SK-N-SH (cell line): Measurements from ENCODE around the gene C10orf143. TPM values are rescaled to one million over a fixed set of nuclear protein-coding genes. Genes with fewer than 3 reads are reported as not detected.

Source experiments
- CTCF ChIA-PET: fragments of 300-600, 350-600 bp; formaldehyde crosslinking; extraction: SDS; loops from one replicate; lab custom pipeline; 2021; lab: Yijun Ruan, JAX
- POLR2A ChIA-PET: fragments of 350-600 bp; sonication (Branson Sonifier 250); formaldehyde crosslinking; extraction: SDS; loops from one replicate; lab custom pipeline; 2020; ENCODE audit warnings: antibody characterized with exemption, inconsistent platforms; lab: Yijun Ruan, JAX
- DNase-seq: peaks from one replicate; pipeline ENCODE4 v3.0.0; 2012
- H2AFZ ChIP-seq: fragments of 200-600 bp; sonication (generic); 2 replicates; pipeline ENCODE4 v1.8.1; 2016; ENCODE audit warnings: antibody characterized with exemption, mild to moderate bottlenecking, low read depth
- H3F3A ChIP-seq: fragments of 200-600 bp; sonication (generic); replicated peaks from 2 replicates; pipeline ENCODE3; 2016; ENCODE audit warnings: antibody characterized with exemption, mild to moderate bottlenecking; ENCODE audit not compliant: insufficient read depth
- H3K27ac ChIP-seq, 2 experiments: fragments of 200-500 bp in 1 of 2; fragments of 200-600 bp in 1 of 2; sonication (Bioruptor generic) in 1 of 2; sonication (generic), shearing (Covaris generic) in 1 of 2; 2 replicates each; pipeline versions ENCODE4 v1.5.1 to v1.6.1; 2014 to 2016; ENCODE audit warnings: low read depth in 2 of 2, inconsistent platforms in 1 of 2, low read length in 1 of 2, mild to moderate bottlenecking in 1 of 2, mixed read lengths in 1 of 2
- H3K27me3 ChIP-seq: fragments of 200-600 bp; sonication (generic), shearing (Covaris generic); 2 replicates; pipeline ENCODE4 v1.6.1; 2016; ENCODE audit warnings: mixed run types; ENCODE audit not compliant: insufficient read depth
- H3K36me3 ChIP-seq, 2 experiments: fragments of 200-500 bp in 1 of 2; fragments of 200-600 bp in 1 of 2; sonication (Bioruptor generic) in 1 of 2; sonication (generic) in 1 of 2; replicated peaks in 1 of 2; 2 replicates each; pipeline versions ENCODE3 to v1.5.1; 2014 to 2016; ENCODE audit warnings: low read length in 1 of 2, mild to moderate bottlenecking in 1 of 2; ENCODE audit not compliant: insufficient read depth in 2 of 2, control insufficient read depth in 1 of 2
- H3K4me1 ChIP-seq, 2 experiments: fragments of 200-500 bp in 1 of 2; fragments of 200-600 bp in 1 of 2; sonication (Bioruptor generic) in 1 of 2; sonication (generic), shearing (Covaris generic) in 1 of 2; 2 replicates each; pipeline versions ENCODE4 v1.5.1 to v1.6.1; 2014 to 2016; ENCODE audit warnings: low read depth in 1 of 2, low read length in 1 of 2, mixed run types in 1 of 2; ENCODE audit not compliant: insufficient read depth in 2 of 2, control insufficient read depth in 1 of 2
- H3K4me2 ChIP-seq: fragments of 200-600 bp; sonication (generic), shearing (Covaris generic); 2 replicates; pipeline ENCODE4 v1.6.1; 2017; ENCODE audit warnings: mixed run types
- H3K4me3 ChIP-seq, 2 experiments: fragments of 200-500 bp in 1 of 2; fragments of 200-600 bp in 1 of 2; sonication (Bioruptor generic) in 1 of 2; sonication (generic), shearing (Covaris generic) in 1 of 2; 2 replicates each; pipeline versions ENCODE4 v1.5.1 to v1.8.1; 2014 to 2016; ENCODE audit warnings: low read depth in 2 of 2, inconsistent platforms in 1 of 2, low read length in 1 of 2, mild to moderate bottlenecking in 1 of 2, mixed read lengths in 1 of 2, moderate library complexity in 1 of 2
- H3K79me2 ChIP-seq: fragments of 200-600 bp; sonication (generic); 2 replicates; pipeline ENCODE4 v1.8.1; 2017; ENCODE audit warnings: mild to moderate bottlenecking; ENCODE audit not compliant: insufficient read depth
- H3K9ac ChIP-seq: fragments of 200-600 bp; sonication (generic); 2 replicates; pipeline ENCODE4 v1.6.1; 2017; ENCODE audit warnings: mixed run types
- H3K9me2 ChIP-seq: fragments of 200-600 bp; sonication (generic); 2 replicates; pipeline ENCODE4 v1.6.1; 2017; ENCODE audit warnings: mixed run types
- H3K9me3 ChIP-seq: fragments of 200-600 bp; sonication (generic); 2 replicates; pipeline ENCODE4 v1.6.1; 2017; ENCODE audit warnings: mixed run types, mild to moderate bottlenecking, moderate library complexity
- H4K20me1 ChIP-seq: fragments of 200-600 bp; sonication (generic); 2 replicates; pipeline ENCODE4 v1.6.1; 2017; ENCODE audit warnings: mild to moderate bottlenecking, mixed run types; ENCODE audit not compliant: insufficient read depth
- CHD2 ChIP-seq: fragments of 150-350 bp; IDR thresholded peaks from 2 replicates; pipeline ENCODE4 v1.6.1; 2018; ENCODE audit warnings: low read length; ENCODE audit not compliant: partially characterized antibody
- EP300 ChIP-seq, 2 experiments: IDR thresholded peaks; 2 replicates each; pipeline versions ENCODE4 v1.4.0 to v1.6.1; 2012; ENCODE audit warnings: borderline replicate concordance in 1 of 2, low read depth in 1 of 2, low read length in 1 of 2
- EZH2phosphoT487 ChIP-seq: fragments of 200-600 bp; sonication (generic); IDR thresholded peaks from 2 replicates; pipeline ENCODE4 v1.6.1; 2017; ENCODE audit warnings: low read depth, mixed run types, mild to moderate bottlenecking, antibody characterized with exemption, moderate library complexity, borderline replicate concordance
- FOSL2 ChIP-seq: IDR thresholded peaks from 2 replicates; pipeline ENCODE4 v1.4.0; 2012; ENCODE audit warnings: low read depth, mild to moderate bottlenecking, moderate library complexity, borderline replicate concordance
- FOXM1 ChIP-seq: IDR thresholded peaks from 2 replicates; pipeline ENCODE4 v1.4.0; 2012; ENCODE audit warnings: low read depth, mild to moderate bottlenecking
- GABPA ChIP-seq: IDR thresholded peaks from 2 replicates; pipeline ENCODE4 v1.4.0; 2012; ENCODE audit warnings: low read depth, mild to moderate bottlenecking
- GATA2 ChIP-seq: sonication (generic); formaldehyde crosslinking; IDR thresholded peaks from 2 replicates; pipeline ENCODE4 v1.5.0; 2020; ENCODE audit warnings: mild to moderate bottlenecking, missing genetic modification reagents
- MXI1 ChIP-seq: IDR thresholded peaks from 2 replicates; pipeline ENCODE4 v1.6.1; 2012; ENCODE audit warnings: mild to moderate bottlenecking, low read depth, low read length, improper control_type of control experiment
- POLR2AphosphoS5 ChIP-seq: IDR thresholded peaks from 2 replicates; pipeline ENCODE4 v1.6.1; 2012; ENCODE audit warnings: low read depth, low read length
- RFX5 ChIP-seq: IDR thresholded peaks from 2 replicates; pipeline ENCODE4 v1.6.1; 2012; ENCODE audit warnings: mild to moderate bottlenecking, improper control_type of control experiment, low read length
- SIN3A ChIP-seq: IDR thresholded peaks from 2 replicates; pipeline ENCODE4 v1.6.1; 2012; ENCODE audit warnings: low read depth, mild to moderate bottlenecking, low read length, moderate library complexity, borderline replicate concordance
- SMC3 ChIP-seq: IDR thresholded peaks from 2 replicates; pipeline ENCODE4 v1.6.1; 2012; ENCODE audit warnings: low read depth, low read length, improper control_type of control experiment
- TCF12 ChIP-seq: IDR thresholded peaks from 2 replicates; pipeline ENCODE4 v1.4.0; 2012
- USF1 ChIP-seq: IDR thresholded peaks from 2 replicates; pipeline ENCODE4 v1.4.0; 2012; ENCODE audit warnings: low read depth, borderline replicate concordance
- WGBS: methylation state at CpG from one replicate; pipeline ENCODE4 v1.1.6; 2017; ENCODE audit warnings: low lambda C conversion rate; 5-methylcytosine and 5-hydroxymethylcytosine counted together
- polyA plus RNA-seq, 3 experiments: library from polyadenylated mRNA; depleted of rRNA; stranded (reverse); fragments of >200 nt; gene quantifications; 2 replicates each; pipeline ENCODE4 v1.2.3, GENCODE V29; 2012
- TF ChIP-seq, protein P1 (sequence below): fragments of 150-350 bp; IDR thresholded peaks from 2 replicates; pipeline ENCODE4 v1.6.1; 2017; ENCODE audit warnings: antibody characterized with exemption, low read length, low read depth, borderline replicate concordance
- TF ChIP-seq, protein P2 (sequence below): IDR thresholded peaks from 2 replicates; pipeline ENCODE4 v1.4.0; 2012; ENCODE audit warnings: low read depth, borderline replicate concordance

The C10orf143 gene
- polyA plus RNA-seq, 1 of the 3 experiments (the other 2 are of a cell fraction) = 2.2 TPM

DNA sequence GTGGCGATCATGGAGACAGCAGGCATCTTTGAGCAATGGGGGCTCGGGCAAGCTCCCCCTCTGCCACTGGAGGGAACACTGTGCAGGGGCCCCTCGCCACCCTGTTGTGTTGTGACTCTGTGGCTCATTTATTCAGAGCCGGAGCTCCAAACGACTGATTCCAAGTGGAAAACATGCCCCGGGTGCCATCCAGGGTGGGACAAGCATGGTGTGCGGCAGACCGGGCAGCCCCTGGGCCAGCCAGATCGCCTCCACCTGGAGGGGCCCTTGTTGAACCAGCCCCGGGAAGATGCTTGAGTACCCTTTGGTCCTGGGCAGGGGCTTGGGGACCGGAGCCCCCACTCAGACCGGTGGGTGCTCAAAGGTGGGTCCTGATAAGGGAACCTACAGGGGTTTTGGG lies 61.4 kb downstream of the C10orf143 start:
- Histone ChIP-seq H3K79me2 (no peaks in the 10 kb centered on the region), H3K9ac (no peak overlapping the region), H3K27ac (no peak overlapping the region), H3K36me3 (no peaks in the 10 kb centered on the region), H3K4me1 (peaks cover 0 to 9% of the 10 kb centered on the region in 2 experiments; a peak in 1 of 4 replicates), H3K4me2 (no peak overlapping the region), H4K20me1 (no peaks in the 10 kb centered on the region), H2AFZ (no peak overlapping the region), H3K4me3 (no peak overlapping the region), H3K9me2 (no peaks in the 10 kb centered on the region), H3K27me3 (no peaks in the 10 kb centered on the region), H3F3A (no peaks in the 10 kb centered on the region), H3K9me3 (no peaks in the 10 kb centered on the region)
- TF ChIP-seq USF1 (no peak), EZH2phosphoT487 (no peak), EP300 (IDR thresholded peaks at IDR 0.05; ENCODE audit: borderline replicate concordance in 1 of 2, low read depth in 1 of 2, low read length in 1 of 2) (no peak), GABPA (no peak), SMC3 (no peak), MXI1 (no peak), SIN3A (no peak), RFX5 (no peak), FOSL2 (no peak), TCF12 (no peak), GATA2 (CRISPR knock-in tag) (no peak), FOXM1 (no peak)
- TF ChIP-seq, protein P1, sequence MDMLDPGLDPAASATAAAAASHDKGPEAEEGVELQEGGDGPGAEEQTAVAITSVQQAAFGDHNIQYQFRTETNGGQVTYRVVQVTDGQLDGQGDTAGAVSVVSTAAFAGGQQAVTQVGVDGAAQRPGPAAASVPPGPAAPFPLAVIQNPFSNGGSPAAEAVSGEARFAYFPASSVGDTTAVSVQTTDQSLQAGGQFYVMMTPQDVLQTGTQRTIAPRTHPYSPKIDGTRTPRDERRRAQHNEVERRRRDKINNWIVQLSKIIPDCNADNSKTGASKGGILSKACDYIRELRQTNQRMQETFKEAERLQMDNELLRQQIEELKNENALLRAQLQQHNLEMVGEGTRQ = no peak
- TF ChIP-seq, protein P2, sequence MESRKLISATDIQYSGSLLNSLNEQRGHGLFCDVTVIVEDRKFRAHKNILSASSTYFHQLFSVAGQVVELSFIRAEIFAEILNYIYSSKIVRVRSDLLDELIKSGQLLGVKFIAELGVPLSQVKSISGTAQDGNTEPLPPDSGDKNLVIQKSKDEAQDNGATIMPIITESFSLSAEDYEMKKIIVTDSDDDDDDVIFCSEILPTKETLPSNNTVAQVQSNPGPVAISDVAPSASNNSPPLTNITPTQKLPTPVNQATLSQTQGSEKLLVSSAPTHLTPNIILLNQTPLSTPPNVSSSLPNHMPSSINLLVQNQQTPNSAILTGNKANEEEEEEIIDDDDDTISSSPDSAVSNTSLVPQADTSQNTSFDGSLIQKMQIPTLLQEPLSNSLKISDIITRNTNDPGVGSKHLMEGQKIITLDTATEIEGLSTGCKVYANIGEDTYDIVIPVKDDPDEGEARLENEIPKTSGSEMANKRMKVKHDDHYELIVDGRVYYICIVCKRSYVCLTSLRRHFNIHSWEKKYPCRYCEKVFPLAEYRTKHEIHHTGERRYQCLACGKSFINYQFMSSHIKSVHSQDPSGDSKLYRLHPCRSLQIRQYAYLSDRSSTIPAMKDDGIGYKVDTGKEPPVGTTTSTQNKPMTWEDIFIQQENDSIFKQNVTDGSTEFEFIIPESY = no peak
- POLR2A ChIA-PET = no interaction called here
- no peak for DNase-seq
- 33% methylated on average over 3 of the region's 12 CpGs for WGBS
- CTCF ChIA-PET = interaction anchor here (0.7 to 1.0 kb wide), 2 partner anchors 61 to 914 kb away, joined by 3 to 4 read pairs; no protein-coding TSS in a partner anchor

GRCh38 chr10:130048081-130048480 lies 62.5 kb downstream of the C10orf143 start:
- Histone ChIP-seq H3F3A (no peaks in the 10 kb centered on the region), H3K27ac (no peak overlapping the region), H3K4me3 (no peak overlapping the region), H4K20me1 (no peaks in the 10 kb centered on the region), H3K79me2 (no peaks in the 10 kb centered on the region), H3K36me3 (no peaks in the 10 kb centered on the region), H3K4me2 (no peak overlapping the region), H2AFZ (no peak overlapping the region), H3K27me3 (no peaks in the 10 kb centered on the region), H3K9me3 (no peaks in the 10 kb centered on the region), H3K9me2 (no peaks in the 10 kb centered on the region), H3K9ac (no peak overlapping the region), H3K4me1 (peaks cover 0 to 9% of the 10 kb centered on the region in 2 experiments; a peak in 1 of 4 replicates)
- CTCF ChIA-PET = interaction anchor here (0.8 to 1.1 kb wide), 3 partner anchors 11 to 14 kb away, joined by 3 read pairs; no protein-coding TSS in a partner anchor
- POLR2A ChIA-PET = no interaction called here
- TF ChIP-seq USF1 = no peak
- TF ChIP-seq POLR2AphosphoS5 = no peak
- TF ChIP-seq EP300 (IDR thresholded peaks at IDR 0.05; ENCODE audit: borderline replicate concordance in 1 of 2, low read depth in 1 of 2, low read length in 1 of 2) = 0 out of 4 replicates have a peak, but pooled peaks of 1 of the 2 experiments have one; percentile 18
- no peak for TF ChIP-seq CHD2
- 40% methylated on average over 1 of the region's 3 CpGs for WGBS
- DNase-seq = peak; percentile 79
